ENCODE results near the gene ZDHHC14.
A peak's percentile ranks its signal among the peaks of the same experiment; 100 is the strongest.

Gene ZDHHC14

GRCh38 chr6:157432231-157432891 lies 51.4 kb downstream of the ZDHHC14 start:
- Mint-ChIP-seq H3K27ac (no peak overlapping the region), H3K9me3 (no peaks in the 10 kb centered on the region), H3K4me3 (no peak overlapping the region), H3K36me3 (ENCODE audit: low read depth) (peaks cover under 1% of the 10 kb centered on the region), H3K4me1 (ENCODE audit: low read depth) (peaks cover 8% of the 10 kb centered on the region), H3K27me3 (ENCODE audit: low read depth) (peaks cover 2% of the 10 kb centered on the region)
- DNase-seq (ENCODE audit: low spot score) = no peak

- H3K9me3 Mint-ChIP-seq = no peaks in the 10 kb centered on the region
- no peak overlapping the region for H3K27ac Mint-ChIP-seq
- no peaks in the 10 kb centered on the region for H3K36me3 Mint-ChIP-seq (ENCODE audit: low read depth)
- H3K4me3 Mint-ChIP-seq = no peak overlapping the region
- peaks cover 8% of the 10 kb centered on the region for H3K4me1 Mint-ChIP-seq (ENCODE audit: low read depth)
- no peak for DNase-seq (ENCODE audit: low spot score)
- H3K27me3 Mint-ChIP-seq (ENCODE audit: low read depth) = peaks cover 2% of the 10 kb centered on the region
Measured at GRCh38 chr6:157432892-157433265, 51.9 kb downstream of the ZDHHC14 start.

- H3K4me3 Mint-ChIP-seq = no peak overlapping the region
- H3K27me3 Mint-ChIP-seq (ENCODE audit: low read depth) = peaks cover 2% of the 10 kb centered on the region
- H3K9me3 Mint-ChIP-seq = no peaks in the 10 kb centered on the region
- DNase-seq (ENCODE audit: low spot score) = no peak
- no peak overlapping the region for H3K27ac Mint-ChIP-seq
- H3K36me3 Mint-ChIP-seq (ENCODE audit: low read depth) = no peaks in the 10 kb centered on the region
- peaks cover 7% of the 10 kb centered on the region for H3K4me1 Mint-ChIP-seq (ENCODE audit: low read depth)
Measured at GRCh38 chr6:157433678-157434081, 52.7 kb downstream of the ZDHHC14 start.

DNA sequence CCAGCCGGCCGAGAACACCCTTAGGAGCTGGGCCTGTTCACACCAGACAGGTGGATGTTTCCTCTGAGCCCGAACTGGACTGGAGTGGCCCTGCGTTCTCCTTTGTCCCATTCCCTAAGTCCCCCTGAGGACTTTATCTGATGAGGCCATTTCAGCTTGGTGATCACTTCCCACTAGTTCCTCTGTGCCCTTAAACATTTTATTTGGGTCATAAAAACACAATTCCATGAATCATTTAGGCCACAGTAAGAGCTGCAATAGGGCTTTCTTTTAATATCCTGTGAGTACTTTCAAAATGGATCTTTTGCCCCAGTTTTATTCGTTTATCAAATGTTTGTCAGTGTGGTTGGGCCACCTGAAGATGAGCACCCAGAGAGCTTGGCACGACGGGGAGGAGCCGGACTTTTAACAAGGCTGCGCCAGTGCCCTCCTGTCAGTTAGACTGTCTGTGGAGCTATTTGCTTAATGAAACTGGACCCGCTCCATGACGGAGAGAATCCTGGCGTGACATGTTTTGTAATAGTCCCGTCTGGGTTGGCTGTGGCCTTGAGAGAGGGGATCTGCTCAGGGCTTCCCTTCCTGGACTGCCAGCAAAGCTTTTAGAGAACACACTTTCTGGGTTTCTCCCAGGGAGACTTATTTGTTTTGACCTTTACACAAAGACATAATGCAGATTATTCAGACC lies 53.5 kb downstream of the ZDHHC14 start:
- Mint-ChIP-seq H3K4me1 (ENCODE audit: low read depth) (no peaks in the 10 kb centered on the region), H3K27ac (no peak overlapping the region), H3K9me3 (no peaks in the 10 kb centered on the region), H3K36me3 (ENCODE audit: low read depth) (no peaks in the 10 kb centered on the region), H3K27me3 (ENCODE audit: low read depth) (peaks cover 2% of the 10 kb centered on the region), H3K4me3 (no peak overlapping the region)
- no peak for DNase-seq (ENCODE audit: low spot score)

GRCh38 chr6:157436219-157436943 lies 55.4 kb downstream of the ZDHHC14 start:
- no peak for DNase-seq (ENCODE audit: low spot score)
- Mint-ChIP-seq H3K27ac (no peak overlapping the region), H3K27me3 (ENCODE audit: low read depth) (peaks cover 2% of the 10 kb centered on the region), H3K4me1 (ENCODE audit: low read depth) (no peaks in the 10 kb centered on the region), H3K4me3 (no peak overlapping the region), H3K9me3 (peaks cover 10% of the 10 kb centered on the region), H3K36me3 (ENCODE audit: low read depth) (no peaks in the 10 kb centered on the region)

- Mint-ChIP-seq H3K27me3 (ENCODE audit: low read depth) (peaks cover 2% of the 10 kb centered on the region), H3K27ac (no peak overlapping the region), H3K4me3 (no peak overlapping the region)
Measured at GRCh38 chr6:157436944-157437336, 56.0 kb downstream of the ZDHHC14 start.

DNA sequence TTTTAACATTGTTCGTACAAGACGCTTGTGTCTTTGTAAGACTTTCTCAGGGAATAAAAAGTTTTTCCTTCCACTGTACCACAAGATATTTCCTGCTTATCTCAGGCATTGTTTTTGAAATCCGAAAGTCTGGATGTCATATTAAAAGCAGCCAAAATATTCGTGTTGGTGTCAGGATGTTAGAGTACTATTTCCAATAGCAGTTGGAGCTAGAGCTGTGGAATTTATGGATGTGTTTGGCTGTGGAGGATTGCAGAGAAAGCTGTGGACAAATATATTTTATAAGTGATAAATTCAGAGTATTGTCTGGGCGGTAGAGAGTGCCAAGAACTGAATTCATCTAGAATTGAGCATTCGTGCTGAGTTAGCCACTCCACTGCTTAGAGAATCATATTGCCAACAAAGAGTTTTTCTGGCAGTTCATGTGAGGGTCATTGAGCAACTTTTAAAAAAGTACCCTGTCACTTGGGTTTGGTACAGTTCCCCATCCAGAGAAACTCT lies 57.7 kb downstream of the ZDHHC14 start:
- peaks cover 12% of the 10 kb centered on the region for H3K36me3 Mint-ChIP-seq (ENCODE audit: low read depth)
- H3K4me3 Mint-ChIP-seq = no peak overlapping the region
- no peak for DNase-seq (ENCODE audit: low spot score)
- H3K27me3 Mint-ChIP-seq (ENCODE audit: low read depth) = peaks cover 2% of the 10 kb centered on the region
- H3K4me1 Mint-ChIP-seq (ENCODE audit: low read depth) = peaks cover 8% of the 10 kb centered on the region
- no peak overlapping the region for H3K27ac Mint-ChIP-seq
- peaks cover 23% of the 10 kb centered on the region for H3K9me3 Mint-ChIP-seq

More at GRCh38 chr6:157436944-157437336, 56.0 kb downstream of the ZDHHC14 start:
- H3K4me1 Mint-ChIP-seq (ENCODE audit: low read depth) = no peaks in the 10 kb centered on the region
- H3K36me3 Mint-ChIP-seq (ENCODE audit: low read depth) = no peaks in the 10 kb centered on the region
- no peak for DNase-seq (ENCODE audit: low spot score)
- H3K9me3 Mint-ChIP-seq = peaks cover 10% of the 10 kb centered on the region

GRCh38 chr6:157440171-157440570 lies 59.2 kb downstream of the ZDHHC14 start:
- peaks cover 24% of the 10 kb centered on the region for H3K9me3 Mint-ChIP-seq
- peaks cover 14% of the 10 kb centered on the region for H3K36me3 Mint-ChIP-seq (ENCODE audit: low read depth)
- H3K4me3 Mint-ChIP-seq = no peak overlapping the region
- peaks cover 2% of the 10 kb centered on the region for H3K27me3 Mint-ChIP-seq (ENCODE audit: low read depth)
- no peak overlapping the region for H3K27ac Mint-ChIP-seq
- H3K4me1 Mint-ChIP-seq (ENCODE audit: low read depth) = peaks cover 8% of the 10 kb centered on the region
- DNase-seq (ENCODE audit: low spot score) = no peak

GRCh38 chr6:157442291-157442690 lies 61.3 kb downstream of the ZDHHC14 start:
- H3K36me3 Mint-ChIP-seq (ENCODE audit: low read depth) = peaks cover 14% of the 10 kb centered on the region
- peaks cover 8% of the 10 kb centered on the region for H3K4me1 Mint-ChIP-seq (ENCODE audit: low read depth)
- no peak for DNase-seq (ENCODE audit: low spot score)
- H3K9me3 Mint-ChIP-seq = peaks cover 24% of the 10 kb centered on the region
- no peak overlapping the region for H3K4me3 Mint-ChIP-seq
- no peak overlapping the region for H3K27ac Mint-ChIP-seq
- H3K27me3 Mint-ChIP-seq (ENCODE audit: low read depth) = no peaks in the 10 kb centered on the region

- Mint-ChIP-seq H3K27me3 (ENCODE audit: low read depth) (no peaks in the 10 kb centered on the region), H3K36me3 (ENCODE audit: low read depth) (peaks cover 14% of the 10 kb centered on the region), H3K4me1 (ENCODE audit: low read depth) (peaks cover 8% of the 10 kb centered on the region), H3K9me3 (peaks cover 24% of the 10 kb centered on the region), H3K4me3 (no peak overlapping the region), H3K27ac (no peak overlapping the region)
- DNase-seq (ENCODE audit: low spot score) = peak; percentile 52
Measured at GRCh38 chr6:157443066-157443800, 62.2 kb downstream of the ZDHHC14 start.

- no peaks in the 10 kb centered on the region for H3K27me3 Mint-ChIP-seq (ENCODE audit: low read depth)
- DNase-seq (ENCODE audit: low spot score) = no peak
- H3K4me1 Mint-ChIP-seq (ENCODE audit: low read depth) = peaks cover 8% of the 10 kb centered on the region
- H3K4me3 Mint-ChIP-seq = no peak overlapping the region
- no peak overlapping the region for H3K27ac Mint-ChIP-seq
- H3K9me3 Mint-ChIP-seq = peaks cover 23% of the 10 kb centered on the region
- H3K36me3 Mint-ChIP-seq (ENCODE audit: low read depth) = peaks cover 14% of the 10 kb centered on the region
Measured at GRCh38 chr6:157445277-157446009, 64.5 kb downstream of the ZDHHC14 start.

DNA sequence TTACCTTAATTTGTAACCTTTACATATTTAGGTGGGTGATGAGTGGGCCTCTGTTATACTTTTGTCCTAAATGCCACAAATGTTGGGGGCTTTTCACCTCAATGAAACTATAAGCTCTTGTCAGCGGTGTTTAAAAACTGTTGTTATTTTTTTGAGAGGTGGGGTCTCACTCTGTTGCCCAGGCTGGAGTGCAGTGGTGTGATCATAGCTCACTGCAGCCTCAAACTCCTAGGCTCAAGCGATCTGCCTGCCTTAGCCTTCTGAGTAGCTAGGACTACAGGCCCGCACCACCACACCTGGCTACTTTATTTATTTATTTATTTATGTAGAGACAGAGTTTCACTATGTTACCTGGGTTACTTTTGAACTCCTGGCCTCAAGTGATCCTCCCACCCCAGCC lies 66.7 kb downstream of the ZDHHC14 start:
- DNase-seq (ENCODE audit: low spot score) = no peak
- Mint-ChIP-seq H3K9me3 (peaks cover 11% of the 10 kb centered on the region), H3K36me3 (ENCODE audit: low read depth) (peaks cover 10% of the 10 kb centered on the region), H3K4me3 (no peak overlapping the region), H3K4me1 (ENCODE audit: low read depth) (peaks cover 8% of the 10 kb centered on the region), H3K27ac (no peak overlapping the region), H3K27me3 (ENCODE audit: low read depth) (no peaks in the 10 kb centered on the region)

- DNase-seq (ENCODE audit: low spot score) = no peak
- Mint-ChIP-seq H3K4me1 (ENCODE audit: low read depth) (no peaks in the 10 kb centered on the region), H3K4me3 (no peak overlapping the region), H3K36me3 (ENCODE audit: low read depth) (no peaks in the 10 kb centered on the region), H3K9me3 (no peaks in the 10 kb centered on the region), H3K27me3 (ENCODE audit: low read depth) (no peaks in the 10 kb centered on the region), H3K27ac (no peak overlapping the region)
Measured at GRCh38 chr6:157449610-157450009, 68.6 kb downstream of the ZDHHC14 start.
